H1 (cell line): ENCODE data around the gene RPS6KL1.

Source experiments
- BRCA1 ChIP-seq: IDR thresholded peaks from 2 replicates; pipeline ENCODE4 v1.6.1; 2012; ENCODE audit warnings: low read depth, low read length, improper control_type of control experiment
- EGR1 ChIP-seq: IDR thresholded peaks from 2 replicates; pipeline ENCODE4 v1.6.1; 2011; ENCODE audit warnings: low read depth, low read length, borderline replicate concordance
- EP300 ChIP-seq, 2 experiments: IDR thresholded peaks; 1 replicate in 1 of 2; 2 replicates in 1 of 2; pipeline ENCODE4 v1.6.1; 2011 to 2012; ENCODE audit warnings: low read depth in 2 of 2, low read length in 2 of 2, mild to moderate bottlenecking in 2 of 2, borderline replicate concordance in 1 of 2, inconsistent platforms in 1 of 2, moderate library complexity in 1 of 2
- HDAC6 ChIP-seq: IDR thresholded peaks from one replicate; pipeline ENCODE4 v1.7.1; 2012; ENCODE audit warnings: low read depth, mild to moderate bottlenecking, inconsistent platforms, low read length, moderate library complexity
- NRF1 ChIP-seq: IDR thresholded peaks from 2 replicates; pipeline ENCODE4 v1.6.1; 2011; ENCODE audit warnings: mild to moderate bottlenecking, low read depth, low read length, improper control_type of control experiment
- POLR2A ChIP-seq, 2 experiments: IDR thresholded peaks; 1 replicate in 1 of 2; 2 replicates in 1 of 2; pipeline ENCODE4 v1.6.1; 2011; ENCODE audit warnings: low read depth in 2 of 2, low read length in 2 of 2, mild to moderate bottlenecking in 2 of 2; ENCODE audit errors: control extremely low read depth in 1 of 2
- POLR2AphosphoS5 ChIP-seq: IDR thresholded peaks from 2 replicates; pipeline ENCODE4 v1.6.1; 2011; ENCODE audit warnings: low read depth, low read length
- RXRA ChIP-seq: IDR thresholded peaks from 2 replicates; pipeline ENCODE4 v1.6.1; 2011; ENCODE audit warnings: low read depth, mild to moderate bottlenecking, low read length, moderate library complexity; ENCODE audit not compliant: insufficient read depth
- SIN3A ChIP-seq, 2 experiments: IDR thresholded peaks in 1 of 2; conservative IDR thresholded peaks in 1 of 2; 2 replicates each; pipeline ENCODE4 v1.6.1; 2011 to 2012; ENCODE audit warnings: low read length in 2 of 2, improper control_type of control experiment in 1 of 2, low read depth in 1 of 2, mild to moderate bottlenecking in 1 of 2
- TAF1 ChIP-seq: IDR thresholded peaks from 2 replicates; pipeline ENCODE4 v1.6.1; 2011; ENCODE audit warnings: mild to moderate bottlenecking, low read depth, low read length
- TF ChIP-seq, protein P1 (sequence below), 3 experiments: IDR thresholded peaks; 1 replicate in 2 of 3; 2 replicates in 1 of 3; pipeline versions ENCODE4 v1.5.1 to v1.6.1; 2011; ENCODE audit warnings: low read length in 3 of 3, mild to moderate bottlenecking in 3 of 3, inconsistent platforms in 2 of 3, low read depth in 1 of 3, moderate library complexity in 1 of 3; ENCODE audit not compliant: insufficient read depth in 1 of 3; ENCODE audit errors: control extremely low read depth in 1 of 3

DNA sequence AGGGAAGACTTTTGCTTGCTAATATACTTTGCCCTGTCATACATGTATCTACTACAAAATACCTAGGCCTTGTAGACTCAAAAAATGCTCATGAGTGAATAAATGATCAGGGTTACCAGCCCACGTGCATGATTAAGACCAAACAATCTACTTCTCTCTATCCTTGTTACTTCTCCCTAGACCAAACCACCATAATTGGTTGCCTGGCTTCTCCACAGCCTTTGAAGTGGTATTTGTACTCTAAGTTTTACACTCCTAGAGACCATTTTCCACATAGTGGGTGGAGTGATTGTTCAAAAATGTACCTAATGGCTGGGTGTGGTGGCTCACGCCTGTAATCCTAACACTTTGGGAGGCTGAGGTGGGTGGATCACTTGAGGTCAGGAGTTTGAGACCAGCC is 14.1 kb upstream of the RPS6KL1 start:
- TF ChIP-seq EGR1 (no peak), EP300 (IDR thresholded peaks at IDR 0.05; ENCODE audit: borderline replicate concordance in 1 of 2, low read depth in 2 of 2, low read length in 2 of 2) (no peak), POLR2AphosphoS5 (no peak), RXRA (no peak), SIN3A (conservative IDR thresholded peaks at IDR 0.05 in 1 of 2, IDR thresholded peaks at IDR 0.05 in 1 of 2; ENCODE audit: low read depth in 1 of 2, low read length in 2 of 2) (no peak), HDAC6 (no peak), TAF1 (no peak), BRCA1 (no peak), NRF1 (no peak), POLR2A (IDR thresholded peaks at IDR 0.05; ENCODE audit: control extremely low read depth in 1 of 2, low read depth in 2 of 2, low read length in 2 of 2) (no peak)
- TF ChIP-seq, protein P1, sequence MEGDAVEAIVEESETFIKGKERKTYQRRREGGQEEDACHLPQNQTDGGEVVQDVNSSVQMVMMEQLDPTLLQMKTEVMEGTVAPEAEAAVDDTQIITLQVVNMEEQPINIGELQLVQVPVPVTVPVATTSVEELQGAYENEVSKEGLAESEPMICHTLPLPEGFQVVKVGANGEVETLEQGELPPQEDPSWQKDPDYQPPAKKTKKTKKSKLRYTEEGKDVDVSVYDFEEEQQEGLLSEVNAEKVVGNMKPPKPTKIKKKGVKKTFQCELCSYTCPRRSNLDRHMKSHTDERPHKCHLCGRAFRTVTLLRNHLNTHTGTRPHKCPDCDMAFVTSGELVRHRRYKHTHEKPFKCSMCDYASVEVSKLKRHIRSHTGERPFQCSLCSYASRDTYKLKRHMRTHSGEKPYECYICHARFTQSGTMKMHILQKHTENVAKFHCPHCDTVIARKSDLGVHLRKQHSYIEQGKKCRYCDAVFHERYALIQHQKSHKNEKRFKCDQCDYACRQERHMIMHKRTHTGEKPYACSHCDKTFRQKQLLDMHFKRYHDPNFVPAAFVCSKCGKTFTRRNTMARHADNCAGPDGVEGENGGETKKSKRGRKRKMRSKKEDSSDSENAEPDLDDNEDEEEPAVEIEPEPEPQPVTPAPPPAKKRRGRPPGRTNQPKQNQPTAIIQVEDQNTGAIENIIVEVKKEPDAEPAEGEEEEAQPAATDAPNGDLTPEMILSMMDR (IDR thresholded peaks at IDR 0.05; ENCODE audit: control extremely low read depth in 1 of 3, insufficient read depth in 1 of 3, low read depth in 1 of 3, low read length in 3 of 3) = no peak
